ENCODE results near the gene ASTN2. TPM values are rescaled to one million over a fixed set of nuclear protein-coding genes. Genes with fewer than 3 reads are reported as not detected.

ASTN2 gene
- total RNA-seq, 2 donors from 2014 or later = 16.8 to 31.3 TPM

DNA sequence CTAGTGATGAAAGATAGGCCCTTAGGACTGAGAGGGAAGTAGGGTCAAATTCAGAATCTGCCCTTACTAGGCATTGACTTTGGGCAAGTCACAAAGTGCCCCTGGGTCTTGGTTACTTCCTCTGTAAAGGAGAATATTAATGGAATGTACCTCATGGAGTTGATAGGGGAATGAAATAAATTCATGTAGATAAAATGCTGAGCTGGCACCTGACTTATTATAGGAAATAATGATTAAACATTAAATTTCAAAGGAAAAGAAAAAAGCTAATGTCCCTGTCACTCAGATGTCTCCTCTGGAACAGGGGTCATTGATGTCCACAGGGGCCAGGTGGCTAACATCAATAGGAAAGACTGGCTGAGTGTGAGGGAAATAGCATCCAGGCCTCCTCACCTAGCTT lies 406.4 kb downstream of the ASTN2 start:
- intact Hi-C loops (cut with DNase I) = no loop called here
- DNase-seq = no peak
- ATAC-seq = no peak

DNA sequence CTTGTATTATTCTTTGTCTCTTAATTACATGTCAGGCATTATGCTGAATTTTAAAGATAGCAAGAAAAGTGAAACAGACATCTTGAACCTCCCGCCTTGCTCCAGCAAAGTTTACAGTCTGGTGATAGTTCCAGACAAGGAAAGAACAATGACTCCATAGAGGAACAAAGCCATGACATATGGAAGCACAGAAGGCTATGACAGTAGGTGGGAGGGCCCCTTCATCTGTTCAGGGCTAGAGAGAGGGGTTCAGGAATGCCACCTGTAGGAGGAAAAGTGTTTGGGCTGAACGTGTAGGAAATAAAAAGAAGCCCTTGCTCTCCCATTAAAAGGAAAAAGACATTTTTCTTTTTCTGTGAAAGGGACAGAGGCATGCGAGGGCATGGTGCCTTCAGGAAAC lies 412.2 kb downstream of the ASTN2 start:
- DNase-seq = no peak
- intact Hi-C loops (cut with DNase I) = no loop called here
- no peak for ATAC-seq

DNA sequence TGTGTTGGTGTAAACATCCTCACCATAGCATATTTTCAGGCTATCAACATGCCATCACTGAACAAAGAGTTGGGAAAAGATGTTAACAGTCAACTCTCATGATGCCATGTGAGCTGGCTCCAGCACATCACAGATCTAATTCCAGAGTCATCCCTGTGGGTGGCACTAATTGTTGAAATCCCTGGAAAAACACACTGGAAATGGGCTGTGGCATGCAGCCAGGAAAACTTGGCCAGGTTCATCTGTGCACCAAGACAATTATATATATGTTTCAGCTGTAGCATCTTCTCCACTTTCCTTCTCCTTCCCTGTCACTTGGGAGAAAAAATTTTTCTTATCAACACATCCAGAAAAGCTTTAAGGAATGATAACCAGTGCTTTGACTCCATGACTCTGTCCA lies 414.0 kb downstream of the ASTN2 start:
- intact Hi-C loops (cut with DNase I) = no loop called here
- ATAC-seq (no peak), DNase-seq (no peak)

DNA sequence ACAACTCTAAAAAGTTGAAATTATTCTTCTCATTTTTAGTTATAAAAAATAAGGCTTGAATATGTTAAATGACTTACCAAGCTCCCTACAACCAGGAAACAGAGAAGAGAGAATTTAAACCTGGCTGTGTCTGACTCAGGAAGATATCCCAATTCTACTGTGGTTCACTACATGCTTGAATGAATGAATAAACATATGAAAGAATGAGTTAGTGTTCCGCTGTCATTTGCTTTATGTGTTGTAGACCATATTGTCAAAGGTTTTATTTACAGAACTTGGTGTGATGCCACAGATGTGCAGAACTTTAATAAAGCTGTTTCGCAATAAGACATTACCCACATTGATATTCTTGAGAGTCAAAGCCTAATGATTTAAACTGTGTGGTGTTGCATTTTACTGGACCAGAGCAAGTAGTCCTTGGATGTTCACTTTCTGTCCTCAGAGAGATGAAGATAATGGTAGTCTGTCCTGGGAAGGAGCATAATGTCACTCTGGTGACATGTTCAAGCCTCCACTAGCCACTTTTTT lies 414.6 kb downstream of the ASTN2 start:
- ATAC-seq = no peak
- intact Hi-C loops (cut with DNase I) = no loop called here

DNA sequence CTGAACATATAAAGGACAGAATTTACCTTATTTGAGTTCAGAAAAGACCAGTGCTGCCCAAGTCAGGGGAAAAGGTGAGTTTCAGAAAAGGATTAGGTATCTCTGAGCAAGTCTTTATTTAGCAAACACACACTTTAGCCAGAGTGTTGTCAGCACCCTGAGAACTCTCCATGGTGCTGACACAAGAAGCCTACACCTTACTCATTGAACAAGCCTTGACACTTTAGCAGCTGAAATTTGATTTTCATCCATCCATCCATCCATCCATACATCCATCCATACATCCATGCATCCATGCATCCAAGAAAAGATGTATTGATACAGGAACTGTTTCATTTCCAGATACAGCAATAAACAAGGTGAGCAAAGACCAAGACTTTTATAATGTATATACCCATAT lies 416.6 kb downstream of the ASTN2 start:
- DNase-seq = no peak
- intact Hi-C loops (cut with DNase I) = no loop called here
- ATAC-seq = no peak

More for the DNA sequence above, 414.6 kb downstream of the ASTN2 start:
- no peak for DNase-seq

DNA sequence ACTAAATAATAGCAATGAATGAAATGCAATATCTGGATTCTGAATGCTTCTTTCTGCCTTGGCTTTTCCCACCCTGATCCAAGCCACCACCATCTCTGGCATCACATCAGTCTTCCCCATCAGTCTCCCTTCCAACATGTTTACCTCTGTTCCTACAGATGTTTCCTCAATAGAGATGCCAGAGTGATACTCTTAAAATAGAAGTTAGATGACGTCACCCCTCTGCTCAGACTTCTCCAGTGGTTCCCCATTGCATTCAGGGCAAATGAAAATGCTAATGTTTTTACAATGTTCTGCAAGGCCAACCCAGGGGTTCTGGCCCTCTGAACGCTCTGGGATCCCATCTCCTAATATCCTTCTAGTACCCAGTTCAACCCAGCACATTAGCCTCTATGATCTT lies 422.0 kb downstream of the ASTN2 start:
- ATAC-seq = no peak
- intact Hi-C loops (cut with DNase I) = no loop called here
- DNase-seq = no peak

DNA sequence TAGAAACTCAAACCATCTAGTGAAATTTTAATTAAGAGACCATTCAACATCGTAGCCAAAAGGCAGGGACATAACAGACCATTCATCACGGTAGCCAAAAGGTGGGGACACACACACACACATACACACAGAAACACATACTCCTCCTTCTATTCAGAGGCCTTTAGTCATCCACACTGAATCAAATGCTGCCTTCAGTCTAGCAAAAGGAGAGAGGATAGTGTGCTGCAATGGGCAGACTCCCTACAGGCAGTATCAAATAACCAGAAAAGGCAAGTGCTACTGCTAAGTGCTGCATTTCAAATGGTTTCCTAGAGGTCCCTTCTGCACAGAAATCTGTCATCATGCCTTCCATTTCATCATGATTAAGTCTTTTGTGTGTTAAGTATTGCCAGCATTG lies 423.8 kb downstream of the ASTN2 start:
- ATAC-seq = no peak
- intact Hi-C loops (cut with DNase I) = no loop called here

DNA sequence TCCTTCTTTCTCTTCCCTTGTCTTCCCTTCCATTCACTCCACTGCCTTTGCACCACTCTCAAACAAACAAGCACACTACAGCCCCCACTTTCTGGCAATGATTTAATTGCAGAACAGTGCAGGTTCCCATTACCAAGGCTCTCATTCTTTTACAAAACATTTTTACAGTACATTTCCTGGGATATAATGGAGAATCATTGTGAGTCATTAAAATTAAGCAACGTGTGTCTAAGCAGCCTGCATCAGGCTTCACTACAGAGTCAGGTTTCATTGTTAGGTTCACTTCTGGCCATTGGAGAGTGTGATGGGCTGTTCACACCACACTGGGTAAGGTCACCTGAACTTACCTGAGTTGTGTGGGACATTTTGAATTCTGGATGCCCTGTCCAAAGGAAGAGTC lies 424.3 kb downstream of the ASTN2 start:
- intact Hi-C loops (cut with DNase I) = no loop called here
- ATAC-seq (no peak), DNase-seq (no peak)

More for the DNA sequence above, 423.8 kb downstream of the ASTN2 start:
- DNase-seq = no peak

DNA sequence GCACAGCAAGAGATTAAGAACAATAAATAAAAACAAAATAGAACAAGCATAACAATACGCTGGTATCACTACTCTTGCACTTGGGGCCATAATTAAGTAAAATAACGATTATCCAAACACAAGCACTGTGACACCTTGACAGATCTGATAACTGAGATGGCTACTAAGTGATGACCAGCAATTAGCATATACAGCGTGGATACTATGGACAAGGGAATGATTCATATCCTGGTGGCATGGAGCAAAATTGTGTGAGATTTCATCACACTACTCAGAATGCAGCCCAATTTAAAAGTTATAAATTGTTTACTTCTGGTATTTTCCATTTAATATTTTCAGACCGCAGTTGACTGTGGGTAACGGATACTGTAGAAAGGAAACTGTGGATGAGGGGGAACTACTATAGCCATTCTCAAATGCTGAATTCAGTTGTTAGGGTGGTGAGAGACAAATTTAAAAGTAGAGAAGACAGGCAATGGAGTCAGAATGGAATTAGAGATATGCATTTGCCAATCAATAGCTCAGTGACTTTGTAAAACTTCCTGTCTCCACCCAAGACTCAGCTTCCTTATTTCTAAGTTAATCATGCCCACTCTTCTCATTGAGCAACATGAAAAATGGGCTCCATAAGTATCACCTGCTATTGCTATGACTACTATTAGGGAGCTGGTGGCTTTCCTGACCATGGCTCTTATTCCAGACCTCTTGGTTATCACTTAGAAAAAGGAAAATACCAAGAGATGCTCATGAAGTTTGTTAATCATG lies 427.0 kb downstream of the ASTN2 start:
- no peak for DNase-seq
- intact Hi-C loops (cut with DNase I) = no loop called here
- no peak for ATAC-seq

DNA sequence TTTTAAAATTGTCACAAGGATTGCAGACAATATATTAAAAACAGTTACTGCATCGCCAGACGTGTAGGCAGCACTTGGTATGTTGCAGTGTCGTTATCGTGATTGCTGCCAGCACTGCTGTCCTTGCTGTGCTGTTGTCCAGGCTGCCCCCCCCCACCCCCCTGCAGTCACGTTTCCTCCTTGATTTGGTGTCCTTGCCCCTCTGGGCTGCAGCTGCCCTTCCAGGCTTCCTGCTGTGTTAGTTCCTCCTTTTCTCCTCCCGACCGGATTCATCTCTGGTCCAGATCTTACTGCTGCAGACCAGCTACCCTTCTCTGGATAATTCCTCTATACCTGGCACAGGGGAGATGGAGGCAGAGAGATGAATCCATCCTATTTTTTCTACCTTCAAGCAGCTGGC lies 428.8 kb downstream of the ASTN2 start:
- ATAC-seq (no peak), DNase-seq (no peak)
- intact Hi-C loops (cut with DNase I) = no loop called here

DNA sequence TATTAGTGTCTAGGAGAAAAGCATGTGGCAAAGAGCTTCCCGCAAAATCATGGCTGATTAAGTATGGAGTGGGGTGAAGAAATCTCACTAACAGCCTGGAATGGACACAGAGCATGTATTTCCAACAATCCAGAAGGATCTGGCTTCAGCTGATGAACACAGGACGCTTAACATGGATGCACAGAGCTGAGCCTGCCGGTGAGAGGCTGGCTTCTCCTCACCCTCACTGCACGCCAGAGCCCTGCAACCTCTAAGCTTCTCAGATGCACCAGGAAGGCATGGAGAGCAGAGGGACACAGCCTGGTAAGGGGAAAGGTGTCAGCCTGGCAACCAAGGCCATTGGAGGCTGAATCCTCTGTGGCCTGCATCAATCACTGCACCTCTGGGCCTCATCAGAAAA lies 429.3 kb downstream of the ASTN2 start:
- ATAC-seq (no peak), DNase-seq (no peak)
- intact Hi-C loops (cut with DNase I) = no loop called here

DNA sequence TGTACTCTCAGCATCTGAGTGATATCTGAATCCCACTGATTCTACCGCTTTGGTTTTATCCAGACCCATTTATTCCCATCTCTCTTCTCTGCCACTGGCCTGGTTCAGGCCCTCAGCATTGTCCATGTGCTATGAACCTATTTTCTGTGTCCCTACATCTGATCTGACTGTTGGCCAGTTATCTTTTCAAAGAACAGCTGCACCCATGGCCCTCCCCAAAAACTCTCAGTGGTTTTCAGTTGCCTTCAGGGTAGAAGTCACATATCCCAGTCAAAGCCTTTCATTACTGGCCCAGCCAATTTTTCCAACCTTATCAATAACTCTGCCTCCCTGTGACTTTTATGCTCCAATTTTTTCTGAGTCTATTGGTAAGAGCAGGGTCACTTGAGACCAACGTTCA lies 430.7 kb downstream of the ASTN2 start:
- intact Hi-C loops (cut with DNase I) = no loop called here
- DNase-seq = no peak
- no peak for ATAC-seq

DNA sequence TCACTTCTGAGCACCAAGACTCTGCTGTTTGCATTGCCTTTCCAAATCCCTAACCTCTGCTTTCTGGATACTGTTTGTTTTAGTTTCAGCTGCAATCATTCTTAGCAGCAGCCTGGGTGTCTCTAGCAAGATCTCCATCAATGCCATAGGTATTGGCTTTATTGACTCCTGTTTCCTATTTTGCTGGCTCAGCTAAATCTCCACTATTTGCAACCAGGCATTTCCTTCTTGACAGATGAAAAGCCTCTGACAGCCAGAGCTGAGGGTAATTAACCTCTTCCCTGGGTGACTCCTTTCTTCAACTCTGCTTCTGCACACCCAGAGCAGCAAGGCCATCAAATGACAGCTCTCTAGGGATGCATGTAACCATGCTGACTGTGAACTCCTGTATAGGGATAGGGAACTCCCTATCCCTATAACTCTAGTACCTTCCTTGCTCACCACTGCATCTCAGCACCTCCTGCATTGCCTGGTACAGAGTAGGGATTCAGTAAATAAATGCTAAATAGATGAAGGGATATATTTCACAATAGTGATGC lies 434.2 kb downstream of the ASTN2 start:
- ATAC-seq (no peak), DNase-seq (no peak)
- intact Hi-C loops (cut with DNase I) = no loop called here

DNA sequence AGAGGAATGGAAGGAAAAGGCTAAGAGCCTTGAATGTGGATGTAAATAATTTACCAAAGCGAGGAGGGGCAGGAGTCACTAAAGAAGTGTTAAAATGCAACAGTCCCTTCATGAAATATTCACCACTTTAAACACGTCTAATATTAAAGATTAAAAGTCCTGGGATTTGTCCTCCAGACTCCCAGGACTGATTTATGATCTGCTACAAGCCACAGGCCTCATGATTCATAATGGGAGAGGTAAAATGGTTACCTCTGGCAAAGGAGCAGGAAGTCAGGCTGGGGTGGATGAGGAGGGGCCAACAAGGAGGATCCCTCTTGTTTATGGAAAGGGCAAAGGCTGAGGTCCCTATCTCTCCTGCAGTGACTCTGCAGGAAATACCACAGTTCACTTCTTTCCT lies 435.4 kb downstream of the ASTN2 start:
- intact Hi-C loops (cut with DNase I) = no loop called here
- ATAC-seq (no peak), DNase-seq (no peak)

DNA sequence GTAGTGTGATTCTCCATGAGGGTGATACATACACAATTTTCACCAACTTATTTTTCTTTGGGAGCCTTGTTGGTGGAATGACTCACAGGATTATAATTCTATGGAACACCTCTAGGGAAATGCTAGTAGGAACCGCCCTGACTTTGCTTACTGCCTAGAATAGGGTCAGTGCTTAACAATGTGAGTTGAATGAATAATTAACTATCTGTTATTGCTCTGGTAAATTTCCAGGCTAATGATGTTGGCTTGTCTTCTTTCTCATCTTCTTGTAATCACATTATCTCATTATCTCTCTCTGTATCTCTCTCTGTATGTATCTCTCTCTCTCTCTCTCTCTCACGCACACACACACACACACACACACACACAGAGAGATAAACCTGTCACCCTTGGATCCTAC lies 436.7 kb downstream of the ASTN2 start:
- DNase-seq (no peak), ATAC-seq (no peak)
- intact Hi-C loops (cut with DNase I) = no loop called here

DNA sequence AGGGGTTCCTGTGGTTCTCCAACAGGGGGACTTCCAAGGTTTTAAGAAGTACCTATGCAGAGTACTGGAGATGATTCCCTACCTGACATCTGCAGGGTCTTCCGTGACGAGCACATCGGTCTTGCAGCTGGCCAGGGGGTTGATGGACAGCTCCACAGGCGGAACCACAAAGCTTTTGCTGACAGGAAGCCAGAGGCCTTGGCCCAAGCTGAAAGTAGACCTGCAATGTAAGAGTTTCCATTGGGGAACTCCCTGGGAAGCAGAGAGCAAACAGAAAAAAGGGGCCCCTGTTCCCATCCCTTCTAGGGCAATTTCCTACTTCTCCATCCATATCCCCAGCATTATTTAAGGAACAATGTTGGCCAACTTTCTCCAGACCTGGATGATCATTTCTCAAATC lies 439.7 kb downstream of the ASTN2 start:
- no peak for DNase-seq
- ATAC-seq = no peak
- intact Hi-C loops (cut with DNase I) = no loop called here

DNA sequence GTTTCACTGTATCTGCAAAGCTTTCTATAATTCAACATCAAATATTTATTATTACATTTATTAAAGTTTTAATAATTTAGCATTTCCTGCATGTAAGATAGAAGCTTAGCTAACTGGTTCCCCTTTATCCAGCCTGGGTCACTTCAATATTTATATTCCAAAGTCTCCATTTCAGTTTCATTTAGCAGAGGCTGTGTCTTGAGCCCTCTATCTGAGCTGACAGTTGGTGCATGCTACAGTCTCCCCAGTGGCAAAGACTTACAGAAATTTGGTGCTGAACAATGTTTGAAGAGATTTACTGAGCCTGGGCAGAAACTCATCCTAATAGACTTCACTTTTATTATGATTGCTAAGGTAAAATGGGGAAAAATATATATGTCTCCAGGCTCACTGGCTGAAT lies 448.7 kb downstream of the ASTN2 start:
- intact Hi-C loops (cut with DNase I) = no loop called here
- DNase-seq (no peak), ATAC-seq (no peak)

DNA sequence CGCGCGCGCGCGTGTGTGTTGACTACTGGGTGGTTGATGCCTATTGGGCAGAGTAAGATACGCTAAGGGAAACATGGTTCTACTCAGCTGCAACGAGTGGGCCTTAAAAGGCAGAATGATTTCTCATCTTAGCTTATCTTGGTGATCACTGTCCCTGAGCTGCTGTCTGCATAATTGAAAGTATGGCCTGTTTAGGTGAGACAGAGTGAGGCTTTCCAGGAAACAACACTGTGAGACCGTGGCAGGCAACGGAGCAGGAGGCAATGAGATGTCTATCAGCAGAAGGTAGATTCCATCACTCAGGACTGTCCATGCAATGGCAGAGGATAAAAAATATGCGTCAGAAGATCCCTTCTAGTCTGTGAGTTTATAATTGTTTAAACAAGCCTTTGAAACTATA lies 450.6 kb downstream of the ASTN2 start:
- intact Hi-C loops (cut with DNase I) = no loop called here
- DNase-seq (no peak), ATAC-seq (no peak)

DNA sequence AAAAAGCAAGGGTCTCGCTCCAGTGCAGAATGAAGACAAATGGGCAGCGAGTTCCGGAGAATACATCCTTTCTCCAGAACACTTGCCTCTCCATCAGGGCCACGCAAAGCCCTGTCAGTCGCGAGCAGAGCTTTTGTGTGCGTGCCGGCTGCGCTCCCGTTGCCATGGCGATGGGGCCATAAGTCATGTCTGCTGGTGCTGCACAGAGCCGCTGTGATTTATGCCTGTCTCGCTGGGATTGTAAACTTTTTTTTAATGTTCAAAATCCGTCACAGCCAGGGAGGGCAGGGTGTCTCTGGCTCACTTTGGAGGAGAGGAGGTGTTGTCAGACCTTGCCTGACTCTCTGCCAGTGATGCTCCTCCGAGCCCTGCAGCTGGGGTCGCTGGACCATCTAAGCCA lies 455.0 kb downstream of the ASTN2 start:
- intact Hi-C loops (cut with DNase I) = no loop called here

DNA sequence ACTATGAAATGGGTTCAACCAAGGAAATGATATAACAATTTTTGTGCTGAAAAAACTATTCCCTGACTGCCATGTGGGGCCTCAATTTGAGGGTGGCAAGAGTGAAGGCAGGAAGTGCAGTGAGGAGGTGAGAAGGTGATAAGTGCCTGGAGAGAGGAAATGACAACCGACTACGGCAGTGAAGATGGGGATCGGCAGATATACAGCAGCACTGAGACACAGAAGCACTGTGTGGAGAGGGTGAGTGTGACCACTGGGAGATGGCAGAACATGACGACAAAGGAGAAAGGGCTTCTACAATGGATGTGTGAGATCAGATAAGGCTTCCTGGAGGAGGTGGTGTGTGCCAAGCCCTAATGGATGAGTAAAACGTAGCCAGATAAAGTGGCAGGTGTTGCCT lies 456.0 kb downstream of the ASTN2 start:
- intact Hi-C loops (cut with DNase I) = no loop called here
- no peak for DNase-seq
- ATAC-seq = no peak

More for the DNA sequence above, 455.0 kb downstream of the ASTN2 start:
- DNase-seq (no peak), ATAC-seq (no peak)

DNA sequence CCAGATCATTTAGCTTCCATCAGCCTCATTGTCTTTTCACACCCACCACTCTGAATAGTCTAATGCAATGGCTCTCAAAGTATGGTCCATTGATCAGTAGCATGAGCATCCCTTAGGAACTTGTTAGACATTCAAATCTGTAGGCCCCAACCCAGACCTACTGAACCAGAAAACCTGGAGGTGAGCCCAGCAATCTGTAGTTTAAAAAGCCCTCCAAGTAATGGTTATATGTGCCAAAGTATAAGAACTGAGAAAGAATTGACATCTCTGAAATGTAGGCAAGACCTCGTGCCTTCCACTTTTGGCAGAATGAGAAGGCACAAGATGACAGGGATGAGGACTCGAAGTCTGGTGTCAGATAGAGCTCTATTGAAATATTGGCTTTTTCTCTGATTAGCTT lies 460.1 kb downstream of the ASTN2 start:
- ATAC-seq = no peak
- intact Hi-C loops (cut with DNase I) = no loop called here
- DNase-seq = no peak

Data from left cardiac atrium (tissue), 4 donors.